Hindlimb muscle (tissue), 1 donor: ENCODE measurements around the gene GH2. TPM values are rescaled to one million over a fixed set of nuclear protein-coding genes. Genes with fewer than 3 reads are reported as not detected.

ENCODE experiments used
- DNase-seq: peaks from one replicate; pipeline ENCODE4 v3.0.0-alpha.2; 2013
- polyA plus RNA-seq: library from polyadenylated mRNA; unstranded; fragments of 120-200 nt; gene quantifications from one replicate; pipeline ENCODE4 v1.2.1, GENCODE V29; 2013; ENCODE audit not compliant: insufficient read length

Gene GH2
- polyA plus RNA-seq, 1 donor: not detected

- DNase-seq: no peak
These were observed 41.0 kb downstream of the GH2 start for GRCh38 chr17:63840591-63841349.

GRCh38 chr17:63838631-63839171 lies 43.0 kb downstream of the GH2 start:
- peak; percentile 67 for DNase-seq

- no peak for DNase-seq
These were observed 43.7 kb downstream of the GH2 start for GRCh38 chr17:63837962-63838600.

- DNase-seq: no peak
These were observed 44.3 kb downstream of the GH2 start for GRCh38 chr17:63837480-63837879.

GRCh38 chr17:63836811-63837210 lies 44.9 kb downstream of the GH2 start:
- DNase-seq: no peak

GRCh38 chr17:63835167-63835720 lies 46.5 kb downstream of the GH2 start:
- no peak for DNase-seq

GRCh38 chr17:63834431-63835166 lies 47.1 kb downstream of the GH2 start:
- no peak for DNase-seq

- no peak for DNase-seq
These were observed 47.9 kb downstream of the GH2 start for GRCh38 chr17:63833741-63834373.

- no peak for DNase-seq
These were observed 48.6 kb downstream of the GH2 start for GRCh38 chr17:63833026-63833740.

GRCh38 chr17:63832455-63832854 lies 49.3 kb downstream of the GH2 start:
- DNase-seq: no peak

- no peak for DNase-seq
These were observed 49.7 kb downstream of the GH2 start for GRCh38 chr17:63832014-63832413.

GRCh38 chr17:63831505-63831904 lies 50.2 kb downstream of the GH2 start:
- no peak for DNase-seq

GRCh38 chr17:63830904-63831491 lies 50.7 kb downstream of the GH2 start:
- DNase-seq: no peak

- DNase-seq: no peak
These were observed 51.5 kb downstream of the GH2 start for GRCh38 chr17:63830278-63830677.

Other genes with a start within 250 kb of the GH2 start
- 10.4 TPM for gene LIMD2, start 181.8 kb downstream of the GH2 start, polyA plus RNA-seq
- 32.5 TPM for gene STRADA, start 140.1 kb downstream of the GH2 start, polyA plus RNA-seq
- gene CCDC47, start 108.3 kb downstream of the GH2 start, polyA plus RNA-seq: 47.8 TPM
- 106 TPM for gene DDX42, start 107.8 kb downstream of the GH2 start, polyA plus RNA-seq
- 96.2 TPM for gene PSMC5, start 54.5 kb downstream of the GH2 start, polyA plus RNA-seq
- gene FTSJ3, start 54.3 kb downstream of the GH2 start, polyA plus RNA-seq: 35.5 TPM
- gene SMARCD2, start 39.3 kb downstream of the GH2 start, polyA plus RNA-seq: 28.6 TPM
- gene CSH2, start 8.3 kb downstream of the GH2 start, polyA plus RNA-seq: 0.61 TPM
- 0.50 TPM for gene CSH1, start 14.6 kb upstream of the GH2 start, polyA plus RNA-seq
- not detected for gene CSHL1, start 29.3 kb upstream of the GH2 start, polyA plus RNA-seq
- gene GH1, start 36.9 kb upstream of the GH2 start, polyA plus RNA-seq: not detected
- gene CD79B, start 50.4 kb upstream of the GH2 start, polyA plus RNA-seq: 4.4 TPM
- gene SCN4A, start 91.0 kb upstream of the GH2 start, polyA plus RNA-seq: 66.3 TPM
- 2.5 TPM for gene PRR29, start 116.4 kb upstream of the GH2 start, polyA plus RNA-seq
- gene ICAM2, start 138.7 kb upstream of the GH2 start, polyA plus RNA-seq: 28.6 TPM
- gene ERN1, start 248.2 kb upstream of the GH2 start, polyA plus RNA-seq: 5.9 TPM